22Rv1 (cell line): ENCODE results near the gene PLAAT4.

Source experiments
- CTCF ChIP-seq: fragments of 450-650 bp; IDR thresholded peaks from 2 replicates; pipeline ENCODE4 v1.5.1; 2017; ENCODE audit warnings: mild to moderate bottlenecking
- ZFX ChIP-seq: fragments of 450-650 bp; IDR thresholded peaks from 2 replicates; pipeline ENCODE4 v1.6.1; 2017; ENCODE audit warnings: antibody characterized with exemption, borderline replicate concordance

GRCh38 chr11:63510360-63511047, 26.1 kb upstream of the PLAAT4 start:
- TF ChIP-seq ZFX, result no peak
- no peak for TF ChIP-seq CTCF
